Measurements from ENCODE around the gene KCTD6. TPM values are rescaled to one million over a fixed set of nuclear protein-coding genes. Genes with fewer than 3 reads are reported as not detected.

KCTD6 gene
- total and polyA plus RNA-seq, 3 donors from 2014 or later = 9.5 to 19.8 (median 14.9) TPM

- H3K4me3 ChIP-seq = no peak overlapping the region
- no peak for TF ChIP-seq CTCF (IDR thresholded peaks at IDR 0.05)
- TF ChIP-seq POLR2A (IDR thresholded peaks at IDR 0.05) = no peak
- H3K4me1 ChIP-seq = no peaks in the 10 kb centered on the region
- no peaks in the 10 kb centered on the region for H3K9me3 ChIP-seq
- DNase-seq = no peak
- intact Hi-C loops (cut with DNase I; ENCODE audit: low total_unique reads) = no loop called here
- no peak overlapping the region for H3K27ac ChIP-seq
- H3K27me3 ChIP-seq = no peaks in the 10 kb centered on the region
- WGBS, 2 donors = 78 to 80% methylated on average over 8 of the region's 8 CpGs
- no peaks in the 10 kb centered on the region for H3K36me3 ChIP-seq (ENCODE audit: low read depth, missing control alignments)
Measured at GRCh38 chr3:58482917-58483636, 8.8 kb upstream of the KCTD6 start.

- WGBS, 2 donors = 66 to 70% methylated on average over 7 of the region's 7 CpGs
- H3K4me1 ChIP-seq = no peaks in the 10 kb centered on the region
- no peak for TF ChIP-seq CTCF (IDR thresholded peaks at IDR 0.05)
Measured at GRCh38 chr3:58484045-58484721, 7.7 kb upstream of the KCTD6 start.

GRCh38 chr3:58484722-58485069, 7.2 kb upstream of the KCTD6 start:
- no peaks in the 10 kb centered on the region for H3K36me3 ChIP-seq (ENCODE audit: low read depth, missing control alignments)
- no peaks in the 10 kb centered on the region for H3K9me3 ChIP-seq
- WGBS, 2 donors = 43 to 50% methylated on average over 3 of the region's 3 CpGs
- H3K4me3 ChIP-seq = no peak overlapping the region
- H3K27ac ChIP-seq = no peak overlapping the region
- H3K27me3 ChIP-seq = no peaks in the 10 kb centered on the region
- DNase-seq = no peak
- H3K4me1 ChIP-seq = no peaks in the 10 kb centered on the region
- intact Hi-C loops (cut with DNase I; ENCODE audit: low total_unique reads) = no loop called here
- TF ChIP-seq CTCF (IDR thresholded peaks at IDR 0.05) (no peak), POLR2A (IDR thresholded peaks at IDR 0.05) (no peak)

More at GRCh38 chr3:58484045-58484721, 7.7 kb upstream of the KCTD6 start:
- no peaks in the 10 kb centered on the region for H3K9me3 ChIP-seq
- no peak for DNase-seq
- no peaks in the 10 kb centered on the region for H3K27me3 ChIP-seq
- no peaks in the 10 kb centered on the region for H3K36me3 ChIP-seq (ENCODE audit: low read depth, missing control alignments)
- intact Hi-C loops (cut with DNase I; ENCODE audit: low total_unique reads) = no loop called here
- no peak overlapping the region for H3K27ac ChIP-seq
- no peak overlapping the region for H3K4me3 ChIP-seq

GRCh38 chr3:58485801-58486435, 6.0 kb upstream of the KCTD6 start:
- intact Hi-C loops (cut with DNase I; ENCODE audit: low total_unique reads) = no loop called here
- H3K27me3 ChIP-seq = no peaks in the 10 kb centered on the region
- 89 to 91% methylated on average over 6 of the region's 6 CpGs for WGBS, 2 donors
- DNase-seq = no peak
- H3K4me1 ChIP-seq = peaks cover under 1% of the 10 kb centered on the region
- no peaks in the 10 kb centered on the region for H3K9me3 ChIP-seq
- no peaks in the 10 kb centered on the region for H3K36me3 ChIP-seq (ENCODE audit: low read depth, missing control alignments)
- no peak overlapping the region for H3K4me3 ChIP-seq
- H3K27ac ChIP-seq = no peak overlapping the region
- no peak for TF ChIP-seq CTCF (IDR thresholded peaks at IDR 0.05)
- no peak for TF ChIP-seq POLR2A (IDR thresholded peaks at IDR 0.05)

All from testis (tissue), 3 donors.